ENCODE measurements around the gene EIF2AK2. TPM values are rescaled to one million over a fixed set of nuclear protein-coding genes. Genes with fewer than 3 reads are reported as not detected.
"Not testable (repeated sequence)": the region's sequence is repeated elsewhere in the genome, so short reads cannot be mapped to it uniquely, and the experiment has no call there.

The EIF2AK2 gene
- total RNA-seq, 4 donors from 2014 or later: 28.6 to 41.7 (median 31.0) TPM

DNA sequence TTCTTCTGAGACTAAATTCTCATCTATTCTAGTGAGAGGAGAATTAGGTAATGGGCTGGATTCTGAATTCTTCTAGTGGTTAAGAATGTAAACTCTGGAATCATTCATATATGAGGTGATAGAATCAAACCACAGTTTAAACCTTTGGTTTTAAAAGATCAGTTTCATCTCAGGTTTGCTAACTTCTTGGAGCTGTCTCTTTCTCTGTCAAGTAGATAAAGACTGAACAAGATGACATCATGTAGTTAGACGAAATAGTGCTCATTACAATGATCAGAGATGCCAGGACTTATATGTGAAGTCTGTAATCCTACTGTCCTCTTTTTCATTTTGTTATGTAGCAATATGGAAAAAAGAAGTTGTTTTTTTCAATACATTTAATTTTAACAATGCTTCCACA is 44.4 kb upstream of the EIF2AK2 start:
- TF ChIP-seq, protein P1, sequence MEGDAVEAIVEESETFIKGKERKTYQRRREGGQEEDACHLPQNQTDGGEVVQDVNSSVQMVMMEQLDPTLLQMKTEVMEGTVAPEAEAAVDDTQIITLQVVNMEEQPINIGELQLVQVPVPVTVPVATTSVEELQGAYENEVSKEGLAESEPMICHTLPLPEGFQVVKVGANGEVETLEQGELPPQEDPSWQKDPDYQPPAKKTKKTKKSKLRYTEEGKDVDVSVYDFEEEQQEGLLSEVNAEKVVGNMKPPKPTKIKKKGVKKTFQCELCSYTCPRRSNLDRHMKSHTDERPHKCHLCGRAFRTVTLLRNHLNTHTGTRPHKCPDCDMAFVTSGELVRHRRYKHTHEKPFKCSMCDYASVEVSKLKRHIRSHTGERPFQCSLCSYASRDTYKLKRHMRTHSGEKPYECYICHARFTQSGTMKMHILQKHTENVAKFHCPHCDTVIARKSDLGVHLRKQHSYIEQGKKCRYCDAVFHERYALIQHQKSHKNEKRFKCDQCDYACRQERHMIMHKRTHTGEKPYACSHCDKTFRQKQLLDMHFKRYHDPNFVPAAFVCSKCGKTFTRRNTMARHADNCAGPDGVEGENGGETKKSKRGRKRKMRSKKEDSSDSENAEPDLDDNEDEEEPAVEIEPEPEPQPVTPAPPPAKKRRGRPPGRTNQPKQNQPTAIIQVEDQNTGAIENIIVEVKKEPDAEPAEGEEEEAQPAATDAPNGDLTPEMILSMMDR (IDR thresholded peaks at IDR 0.05): no peak
- no peak for TF ChIP-seq POLR2A (IDR thresholded peaks at IDR 0.05)
- H3K4me3 ChIP-seq (replicated peaks in 1 of 3): no peak overlapping the region
- no peaks in the 10 kb centered on the region for H3K27me3 ChIP-seq
- H3K4me1 ChIP-seq: peaks cover 7 to 9% of the 10 kb centered on the region in 2 donors
- H3K27ac ChIP-seq: no peak overlapping the region
- no peak for DNase-seq
- WGBS, 2 donors: 82 to 91% methylated on average over 1 of the region's 1 CpG
- no peaks in the 10 kb centered on the region for H3K9me3 ChIP-seq
- peaks cover 20 to 38% of the 10 kb centered on the region in 2 donors for H3K36me3 ChIP-seq
- intact Hi-C loops (cut with DNase I): no loop called here

DNA sequence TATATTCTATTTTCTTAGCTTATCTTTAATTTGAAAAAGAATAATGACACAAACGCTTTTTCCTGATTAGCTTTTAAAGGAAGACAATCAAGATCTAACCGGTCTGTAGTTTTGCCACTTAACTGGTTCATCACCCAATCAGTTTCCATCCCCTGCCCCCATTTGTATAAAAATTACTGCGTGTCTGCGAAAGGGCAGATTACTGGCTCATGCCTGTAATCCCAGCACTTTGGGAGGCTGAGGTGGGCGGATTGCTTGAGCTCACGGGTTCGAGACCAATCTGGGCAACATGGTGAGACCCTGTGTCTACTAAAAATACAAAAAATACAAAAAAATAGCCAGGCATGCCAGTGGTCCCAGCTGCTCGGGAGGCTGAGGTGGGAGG is 41.9 kb upstream of the EIF2AK2 start:
- Histone ChIP-seq H3K36me3 (peaks cover 15 to 20% of the 10 kb centered on the region in 2 donors), H3K4me3 (replicated peaks in 1 of 3) (no peak overlapping the region), H3K9me3 (no peaks in the 10 kb centered on the region), H3K27me3 (no peaks in the 10 kb centered on the region), H3K27ac (no peak overlapping the region), H3K4me1 (peaks cover 7 to 9% of the 10 kb centered on the region in 2 donors)
- no peak for DNase-seq
- no peak for TF ChIP-seq POLR2A (IDR thresholded peaks at IDR 0.05)
- TF ChIP-seq, protein P1 (IDR thresholded peaks at IDR 0.05): no peak
- intact Hi-C loops (cut with DNase I): no loop called here
- 86 to 92% methylated on average over 8 of the region's 8 CpGs for WGBS, 2 donors

DNA sequence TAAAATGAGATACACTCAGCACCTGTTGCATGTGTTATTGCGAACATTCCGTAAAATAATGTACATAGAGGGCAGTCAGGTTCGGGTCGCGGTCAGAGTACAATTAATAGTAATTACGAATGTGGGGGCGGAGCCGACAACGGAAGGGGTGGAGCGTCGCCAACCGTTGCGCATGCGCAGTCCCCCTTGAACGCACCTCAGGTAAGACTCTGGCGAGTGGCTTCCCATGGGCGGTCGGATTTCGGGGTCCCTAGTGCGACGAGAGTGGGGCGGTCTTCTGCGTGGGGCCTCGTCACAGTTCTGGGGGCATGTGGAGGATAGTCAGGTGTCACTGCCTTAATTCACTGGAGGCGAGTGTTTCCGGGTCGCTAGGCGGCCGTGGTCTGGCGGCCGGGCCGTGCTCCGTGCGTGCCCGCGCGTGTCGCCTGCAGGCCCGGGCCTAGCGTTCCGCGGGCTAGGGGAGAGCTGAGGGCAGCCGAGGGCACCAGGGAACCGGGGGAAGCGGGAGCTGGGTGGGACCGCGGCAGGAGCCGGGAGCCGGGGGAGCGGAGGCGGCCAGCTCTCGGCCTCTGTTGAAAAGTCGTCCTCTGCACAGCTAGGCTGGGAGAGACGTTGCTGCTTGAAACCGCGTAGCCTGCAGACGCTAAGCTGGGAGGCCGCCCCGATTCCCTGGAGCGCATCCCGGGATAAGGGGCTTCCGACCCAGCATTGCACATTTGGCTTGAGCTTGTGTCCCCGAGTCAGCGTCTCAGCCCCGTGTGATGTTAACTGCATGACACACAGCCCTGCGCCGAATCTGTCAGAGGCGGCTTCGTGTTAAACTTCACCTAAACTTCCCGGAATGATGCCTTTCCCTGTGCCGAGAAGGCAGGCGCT is 39.8 kb upstream of the EIF2AK2 start, which contains the start of gene CEBPZOS:
Gene CEBPZOS (plus strand): TSS at position 177 of the 876 bp plus-strand sequence. CDS start 3,209 bp downstream, outside the sequence.
- TF ChIP-seq POLR2A (IDR thresholded peaks at IDR 0.05): peak in 1 of 2 donors; percentile 88
- TF ChIP-seq, protein P1 (IDR thresholded peaks at IDR 0.05): no peak
- DNase-seq: peak; percentile 76 to 82
- Histone ChIP-seq H3K4me1 (peaks cover 7 to 9% of the 10 kb centered on the region in 2 donors), H3K4me3 (replicated peaks in 1 of 3) (peak within 1 kb of the TSS; percentile 38 to 67 (median 50)), H3K27ac (peak within 1 kb of the TSS; percentile 65 to 89 (median 84)), H3K36me3 (peaks cover 3 to 7% of the 10 kb centered on the region in 2 donors), H3K27me3 (no peaks in the 10 kb centered on the region), H3K9me3 (no peaks in the 10 kb centered on the region)
- 1 to 2% methylated on average over 50 to 70 of the region's 72 CpGs for WGBS, 2 donors
- intact Hi-C loops (cut with DNase I): no loop called here

DNA sequence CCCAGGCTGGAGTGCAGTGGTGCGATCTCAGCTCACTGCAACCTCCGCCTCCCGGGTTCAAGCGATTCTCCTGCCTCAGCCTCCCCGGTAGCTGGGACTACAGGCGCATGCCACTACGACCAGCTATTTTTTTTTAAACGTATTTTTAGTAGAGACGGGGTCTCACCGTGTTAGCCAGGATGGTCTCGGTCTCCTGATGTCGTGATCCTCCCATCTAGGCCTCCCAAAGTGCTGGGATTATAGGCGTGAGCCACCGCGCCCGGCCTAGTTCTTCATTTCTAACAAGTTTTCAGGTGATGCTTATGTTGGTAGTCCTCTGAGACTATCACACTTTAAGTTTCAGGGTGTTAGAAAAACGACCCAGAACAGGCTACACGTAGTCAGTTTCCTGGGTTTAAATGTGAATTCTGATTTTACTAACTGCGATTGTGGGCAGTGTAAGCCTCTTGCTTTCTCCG is 39.1 kb upstream of the EIF2AK2 start:
- H3K36me3 ChIP-seq; H3K27me3 ChIP-seq; H3K9me3 ChIP-seq; intact Hi-C loops (cut with DNase I); H3K4me1 ChIP-seq; DNase-seq: not testable (repeated sequence)
- 85 to 86% methylated on average over 20 of the region's 20 CpGs for WGBS, 2 donors
- H3K27ac ChIP-seq: peak overlapping the region; percentile 65 to 89 (median 84)
- H3K4me3 ChIP-seq (replicated peaks in 1 of 3): peak overlapping the region; percentile 38 to 67 (median 50)

DNA sequence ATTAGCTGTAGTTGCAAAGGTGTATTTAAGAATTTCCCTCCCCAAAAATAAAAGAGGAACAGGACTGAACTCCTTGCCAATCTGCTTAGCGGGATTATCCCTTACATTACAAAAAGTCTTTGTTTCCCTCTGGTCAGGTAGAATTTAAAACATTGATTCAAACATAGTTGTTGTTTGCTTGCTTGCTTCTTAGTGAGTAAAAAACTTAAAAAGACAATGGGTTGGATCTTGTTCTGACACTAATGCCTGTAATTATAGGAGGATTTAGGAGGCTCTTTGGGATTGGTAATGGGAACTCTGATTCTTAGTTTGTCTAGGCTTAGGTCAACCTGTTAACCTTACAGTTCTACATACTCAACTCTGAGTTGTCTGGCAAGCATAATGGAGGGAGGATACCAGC is 35.8 kb upstream of the EIF2AK2 start:
- H3K27me3 ChIP-seq: no peaks in the 10 kb centered on the region
- no peak overlapping the region for H3K4me3 ChIP-seq (replicated peaks in 1 of 3)
- intact Hi-C loops (cut with DNase I): no loop called here
- H3K36me3 ChIP-seq: no peaks in the 10 kb centered on the region
- no peaks in the 10 kb centered on the region for H3K9me3 ChIP-seq
- TF ChIP-seq, protein P1 (IDR thresholded peaks at IDR 0.05): no peak
- TF ChIP-seq POLR2A (IDR thresholded peaks at IDR 0.05): no peak
- DNase-seq: no peak
- peaks cover 3 to 4% of the 10 kb centered on the region in 2 donors for H3K4me1 ChIP-seq
- WGBS, 2 donors: 80 to 82% methylated on average over 1 of the region's 1 CpG
- no peak overlapping the region for H3K27ac ChIP-seq
